ENCODE measurements around the gene VPS9D1.

- no peak for TF ChIP-seq EZH2 (IDR thresholded peaks at IDR 0.05; ENCODE audit: low read length, missing control alignments)
- TF ChIP-seq CTCF (conservative IDR thresholded peaks at IDR 0.05 in 1 of 2, IDR thresholded peaks at IDR 0.05 in 1 of 2; ENCODE audit: low read depth in 1 of 2, low read length in 2 of 2), result no peak
These were observed 48.3 kb downstream of the VPS9D1 start for GRCh38 chr16:89672177-89672941.
